Stimulated activated CD8-positive, alpha-beta memory T cell treated with anti-CD3 and anti-CD28 coated beads, Interleukin-15, amount 100 ng/mL, for 24 hours (primary cell): Measurements from ENCODE around the gene SNX1.
"Not testable (repeated sequence)": the region's sequence is repeated elsewhere in the genome, so short reads cannot be mapped to it uniquely, and the experiment has no call there.

Source experiments
- DNase-seq: peaks from one replicate; pipeline ENCODE4 v3.0.0-alpha.2; 2020; ENCODE audit warnings: low read depth

The SNX1 gene

DNA sequence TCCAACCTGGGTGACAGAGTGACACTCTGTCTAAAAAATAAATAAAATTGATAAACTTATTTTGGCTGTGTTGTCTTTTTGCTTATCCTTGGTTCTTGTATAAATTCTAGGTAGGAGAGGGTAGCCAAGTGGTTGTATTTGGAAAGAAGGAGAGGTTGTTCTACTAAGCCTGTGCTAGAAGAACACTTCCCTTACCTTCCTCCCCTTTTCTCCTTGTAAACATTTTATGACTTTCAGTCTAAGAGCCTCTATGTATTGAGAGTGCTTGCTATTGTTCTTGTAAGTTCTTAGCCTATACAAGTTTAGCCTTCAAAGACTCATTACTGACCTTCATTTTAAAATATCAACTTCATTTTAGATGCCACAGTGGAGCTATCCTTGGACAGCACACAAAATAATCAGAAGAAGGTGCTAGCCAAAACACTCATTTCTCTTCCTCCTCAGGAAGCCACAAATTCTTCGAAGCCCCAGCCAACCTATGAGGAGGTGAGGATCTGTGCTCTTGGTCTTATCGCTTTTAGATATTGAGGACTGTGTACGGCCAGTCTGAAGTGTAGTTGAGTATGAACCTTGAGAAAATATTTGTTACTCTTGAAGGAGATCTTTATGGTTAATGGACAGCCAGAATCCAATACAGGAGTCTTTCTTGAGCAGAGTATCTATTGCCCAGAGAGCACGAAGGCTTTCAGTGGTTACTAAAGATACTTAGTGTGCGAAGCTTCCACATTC is 22.1 kb downstream of the SNX1 start:
- no peak for DNase-seq

DNA sequence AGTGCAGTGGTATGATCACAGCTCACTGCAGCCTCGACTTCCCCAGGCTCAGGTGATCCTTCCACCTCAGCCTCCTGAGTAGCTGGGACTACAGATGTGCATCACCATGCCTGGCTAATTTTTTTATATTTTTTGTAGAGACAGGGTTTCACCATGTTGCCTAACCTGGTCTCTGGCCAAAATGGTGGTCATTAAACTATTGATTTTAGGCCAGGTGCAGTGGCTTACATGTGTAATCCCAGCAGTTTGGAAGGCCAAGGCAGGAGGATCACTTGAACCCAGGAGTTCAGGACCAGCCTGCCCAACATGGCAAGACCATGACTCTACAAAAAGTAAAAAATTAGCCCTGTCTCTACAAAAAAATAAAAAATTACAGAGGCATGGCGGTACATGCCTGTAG is 24.5 kb downstream of the SNX1 start:
- not testable (repeated sequence) for DNase-seq

DNA sequence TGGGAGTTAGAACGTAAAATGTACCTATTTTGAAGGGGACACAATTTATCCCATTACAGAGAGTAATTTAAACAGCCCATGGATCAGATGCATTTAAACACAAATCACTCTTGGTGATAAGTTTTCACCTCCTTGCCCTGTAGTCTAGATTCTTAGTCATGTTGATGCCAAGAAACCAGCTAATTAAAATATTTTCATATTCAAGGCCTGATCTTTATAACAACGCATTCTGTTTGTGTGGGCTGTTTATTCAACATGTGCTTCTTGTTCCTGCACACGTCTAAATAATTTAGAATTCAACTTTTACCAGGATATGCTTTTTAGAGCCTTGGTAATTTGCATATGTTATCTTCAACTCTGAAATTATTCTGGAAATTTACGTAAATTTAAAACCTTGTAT is 25.8 kb downstream of the SNX1 start:
- no peak for DNase-seq

- DNase-seq: no peak
Observed at GRCh38 chr15:64122444-64122843, 26.7 kb downstream of the SNX1 start.

DNA sequence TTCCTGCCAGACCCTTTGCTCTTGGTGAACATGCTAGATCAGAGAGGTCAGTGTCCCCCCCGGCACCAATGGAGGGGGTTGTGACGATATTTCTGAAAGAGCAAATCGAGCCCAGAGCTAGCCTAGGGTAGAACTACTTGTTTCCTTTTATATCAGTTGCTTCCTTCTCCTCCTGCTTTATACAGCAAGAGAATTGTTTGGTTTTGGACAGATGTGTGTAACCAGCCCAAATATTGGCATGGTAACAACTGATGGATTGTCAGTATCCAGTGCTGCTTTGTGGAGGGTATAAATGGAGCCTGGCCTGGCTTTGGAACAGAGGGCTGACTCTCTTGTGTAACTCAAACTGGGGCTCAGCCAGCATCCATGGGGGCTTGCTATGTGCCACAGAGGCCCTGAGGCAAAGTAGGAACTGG is 27.2 kb downstream of the SNX1 start:
- DNase-seq: no peak

DNA sequence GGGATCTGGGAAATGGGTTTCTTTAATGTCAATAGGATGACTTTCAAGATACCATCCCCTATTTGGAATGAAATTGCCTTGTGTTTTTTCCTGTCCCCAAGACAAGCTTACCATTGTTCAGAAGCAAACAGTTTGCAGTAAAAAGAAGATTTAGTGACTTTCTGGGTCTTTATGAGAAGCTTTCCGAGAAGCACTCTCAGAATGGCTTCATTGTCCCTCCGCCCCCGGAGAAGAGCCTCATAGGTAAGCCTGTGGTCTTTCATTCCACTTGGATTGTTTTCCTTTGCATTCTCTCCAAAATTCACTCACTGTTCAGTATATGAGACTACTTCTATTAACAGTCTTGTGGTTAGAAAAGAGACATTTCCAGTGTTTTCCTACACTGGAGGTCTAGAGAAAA is 30.2 kb downstream of the SNX1 start:
- DNase-seq: no peak

DNA sequence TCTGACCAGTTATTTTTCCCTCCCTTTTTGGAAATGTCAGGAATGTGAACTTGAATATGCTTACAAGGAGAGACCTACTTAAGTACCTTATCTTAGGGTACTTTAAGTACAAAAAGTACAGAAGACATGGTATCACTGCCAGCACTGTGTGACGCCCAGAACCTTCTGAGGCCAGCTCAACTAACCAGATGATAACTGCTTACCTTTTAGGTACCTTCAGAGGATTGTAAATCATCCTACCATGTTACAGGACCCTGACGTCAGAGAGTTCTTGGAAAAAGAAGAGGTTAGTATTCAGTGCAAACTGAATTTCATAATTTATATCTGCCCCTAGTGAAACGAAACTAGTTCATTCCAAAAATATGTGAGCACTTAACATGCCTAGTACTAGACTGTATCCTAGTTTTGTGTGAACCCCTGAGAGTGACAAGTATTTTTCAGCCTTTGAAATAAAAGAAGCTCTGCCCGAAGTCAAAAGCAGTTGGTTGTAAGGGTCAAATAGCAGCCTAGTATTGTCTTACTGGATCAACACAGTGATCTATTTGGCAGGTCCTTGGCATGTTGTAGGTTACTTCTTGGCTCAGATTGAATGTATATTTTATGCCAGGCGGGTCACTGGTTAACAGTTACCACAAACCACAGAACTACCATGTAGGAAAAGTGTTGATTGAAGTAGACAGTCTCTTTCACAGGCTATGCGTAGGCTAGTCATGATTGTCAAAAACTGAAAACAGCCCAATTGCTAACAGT is 31.9 kb downstream of the SNX1 start:
- DNase-seq: no peak

- no peak for DNase-seq
Observed at GRCh38 chr15:64130159-64130558, 34.4 kb downstream of the SNX1 start.

- no peak for DNase-seq
Observed at GRCh38 chr15:64131547-64131946, 35.8 kb downstream of the SNX1 start.

- no peak for DNase-seq
Observed at GRCh38 chr15:64132217-64132616, 36.4 kb downstream of the SNX1 start.

DNA sequence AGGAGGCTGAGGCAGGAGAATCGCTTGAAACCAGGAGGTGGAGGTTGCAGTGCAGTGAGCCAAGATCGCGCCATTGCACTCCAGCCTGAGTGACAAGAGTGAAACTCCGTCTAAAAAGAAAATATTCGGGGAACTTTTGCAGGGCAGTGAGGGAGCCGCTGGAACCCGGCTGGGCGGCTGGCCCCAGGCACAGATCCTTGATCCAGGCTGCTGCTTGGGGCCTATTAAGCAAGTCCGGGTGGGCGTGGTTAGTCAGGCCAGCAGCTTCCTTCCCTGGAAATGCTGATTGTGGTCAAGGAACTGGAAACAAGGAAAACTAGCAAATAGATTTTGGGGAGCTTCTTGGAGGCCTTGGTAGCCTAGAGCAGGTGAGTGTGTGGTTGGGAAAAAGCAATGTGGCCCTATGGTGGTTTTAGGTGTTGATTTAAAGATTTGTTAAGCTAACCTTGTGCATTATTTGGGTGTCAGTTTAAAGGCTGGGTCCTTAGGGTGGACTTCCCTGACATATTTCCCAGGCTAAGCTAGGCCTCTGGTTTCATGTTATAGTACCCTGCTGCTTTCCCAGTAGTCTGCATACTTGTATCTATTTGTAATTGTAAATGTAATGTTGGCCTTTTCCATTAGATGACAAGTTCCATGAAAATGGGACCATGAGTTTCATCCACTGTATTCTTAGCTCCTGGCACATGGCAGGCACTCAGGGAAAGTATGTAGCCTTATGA is 38.0 kb downstream of the SNX1 start:
- DNase-seq: no peak

- DNase-seq: no peak
Observed at GRCh38 chr15:64134345-64134829, 38.6 kb downstream of the SNX1 start.

- no peak for DNase-seq
Observed at GRCh38 chr15:64136347-64136746, 40.6 kb downstream of the SNX1 start.

GRCh38 chr15:64137226-64137833 is 41.5 kb downstream of the SNX1 start:
- DNase-seq: no peak

GRCh38 chr15:64138331-64138941 is 42.7 kb downstream of the SNX1 start:
- no peak for DNase-seq

DNA sequence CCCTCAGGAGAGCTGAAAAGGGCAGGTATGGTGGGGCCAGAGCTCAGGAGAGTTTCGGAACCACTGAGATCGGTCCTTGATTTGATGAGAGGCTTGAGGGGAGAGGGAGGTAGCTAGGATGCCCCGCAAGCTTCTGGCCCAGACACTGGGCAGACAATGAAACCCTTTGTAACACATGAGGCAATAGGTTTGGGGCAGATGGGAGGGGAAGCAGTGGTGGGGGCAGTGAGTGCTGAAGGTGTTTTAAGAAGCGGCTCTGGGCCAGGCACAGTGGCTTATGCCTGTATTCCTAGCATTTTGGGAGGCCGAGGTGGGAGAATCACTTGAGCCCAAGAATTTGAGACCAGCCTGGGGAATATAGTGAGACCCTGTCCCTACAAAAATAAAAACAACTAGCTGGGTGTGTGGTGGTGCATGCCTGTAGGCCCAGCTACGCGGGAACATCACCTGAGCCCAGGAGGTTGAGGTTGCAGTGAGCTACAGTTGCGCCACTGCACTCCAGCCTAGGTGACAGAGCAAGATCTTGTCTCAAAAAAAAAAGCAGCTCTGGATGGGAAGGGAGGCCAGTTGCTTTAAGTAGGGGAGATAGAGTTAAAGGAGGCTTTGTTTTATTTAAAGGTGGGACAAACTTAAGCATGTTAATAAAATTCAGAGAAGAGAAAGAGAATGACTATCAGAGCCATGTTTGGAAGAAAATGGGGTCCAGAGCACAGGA is 46.2 kb downstream of the SNX1 start:
- no peak for DNase-seq

DNA sequence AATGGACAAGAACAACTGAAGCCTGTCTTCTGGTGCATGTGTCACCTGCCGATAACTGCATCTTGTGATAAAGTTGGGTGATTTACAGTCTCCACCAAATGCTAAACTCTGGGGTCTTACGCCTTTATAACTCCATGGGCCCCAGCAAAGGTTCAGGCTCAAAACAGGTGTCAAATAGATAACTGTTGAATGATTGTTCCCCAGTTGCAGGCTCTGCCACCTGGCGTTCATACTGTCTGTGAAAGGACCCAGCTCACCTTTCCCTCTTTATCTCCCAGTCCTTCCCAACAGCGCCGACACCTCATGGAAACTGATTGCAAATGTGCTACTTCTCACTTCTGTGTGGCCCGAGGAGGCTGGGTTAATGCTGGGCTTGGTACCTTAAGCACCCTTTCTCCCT is 47.5 kb downstream of the SNX1 start:
- DNase-seq: no peak

DNA sequence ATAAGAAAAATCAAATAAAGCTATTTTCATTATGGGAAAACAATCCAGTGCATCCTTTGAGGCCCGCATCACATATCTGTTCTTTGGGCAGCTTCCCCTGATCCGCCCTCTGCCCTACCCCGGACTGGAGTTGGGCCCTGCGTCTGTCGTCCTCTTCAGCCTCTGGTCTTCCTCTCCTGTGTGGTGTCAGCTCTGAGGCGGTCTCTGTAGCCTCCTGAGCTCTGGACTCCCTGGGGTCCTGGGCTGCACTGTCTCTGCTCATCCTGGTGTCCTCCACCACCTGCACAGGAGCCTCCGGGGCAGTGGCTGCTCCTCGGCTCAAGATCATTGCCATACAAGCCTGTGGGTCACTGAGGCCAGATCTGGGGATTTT is 48.4 kb downstream of the SNX1 start:
- no peak for DNase-seq

GRCh38 chr15:64144565-64145281 is 48.9 kb downstream of the SNX1 start:
- DNase-seq: no peak

DNA sequence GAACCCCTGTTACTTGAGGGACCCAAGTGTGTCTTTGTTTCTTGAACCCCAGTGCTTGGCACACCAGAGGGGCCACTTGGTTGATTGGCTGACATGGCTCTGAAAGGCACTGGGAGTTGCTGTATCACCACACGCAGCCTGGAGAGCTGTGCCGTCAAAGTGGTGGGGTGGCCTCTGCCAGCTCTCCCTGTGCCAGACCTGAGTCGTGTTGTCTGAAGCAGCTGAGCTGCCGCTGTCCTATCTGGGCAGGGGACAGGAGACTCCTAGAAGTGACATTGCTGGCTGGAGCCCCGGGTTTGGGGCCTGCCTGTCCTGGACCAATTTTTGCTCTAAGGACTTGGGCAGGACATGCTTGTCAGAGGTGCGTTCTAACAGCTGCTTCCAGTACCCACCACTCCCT is 50.3 kb downstream of the SNX1 start:
- DNase-seq: no peak

- DNase-seq: no peak
Observed at GRCh38 chr15:64146520-64146884, 50.7 kb downstream of the SNX1 start.
